K562 (cell line): Measurements from ENCODE around the gene NAT14. TPM values are rescaled to one million over a fixed set of nuclear protein-coding genes. Genes with fewer than 3 reads are reported as not detected.

Source experiments
- BMI1 ChIP-seq: fragments of 150-350 bp; IDR thresholded peaks from 2 replicates; pipeline ENCODE4 v1.6.1; 2014; ENCODE audit warnings: low read length
- BRF2 ChIP-seq: IDR thresholded peaks from 3 replicates; pipeline ENCODE4 v1.6.1; 2011; ENCODE audit warnings: borderline replicate concordance, mild to moderate bottlenecking; ENCODE audit not compliant: insufficient read length, insufficient read depth
- CBX3 ChIP-seq, 2 experiments: IDR thresholded peaks; 1 replicate in 1 of 2; 2 replicates in 1 of 2; pipeline ENCODE4 v1.6.1; 2012; ENCODE audit warnings: inconsistent platforms in 2 of 2, low read length in 2 of 2, borderline replicate concordance in 1 of 2, control low read depth in 1 of 2
- CUX1 ChIP-seq: fragments of 200-800 bp; sonication (Bioruptor generic); IDR thresholded peaks from 2 replicates; pipeline ENCODE4 v1.6.1; 2016; ENCODE audit warnings: missing genetic modification characterization, missing compliant biosample characterization
- DLX4 ChIP-seq: fragments of 250-450 bp; sonication (Bioruptor Pico); IDR thresholded peaks from 2 replicates; pipeline ENCODE4 v1.6.1; 2021; ENCODE audit warnings: mild to moderate bottlenecking
- EP300 ChIP-seq: IDR thresholded peaks from 2 replicates; pipeline ENCODE4 v1.6.1; 2012; ENCODE audit warnings: low read length, improper control_type of control experiment
- HBP1 ChIP-seq: fragments of 450-650 bp; formaldehyde crosslinking; IDR thresholded peaks from 2 replicates; pipeline ENCODE4 v1.4.0; 2022; ENCODE audit warnings: missing genetic modification characterization
- ILK ChIP-seq: fragments of 450-650 bp; IDR thresholded peaks from 2 replicates; pipeline ENCODE4 v1.6.1; 2016; ENCODE audit warnings: missing genetic modification characterization, low read depth, mild to moderate bottlenecking, missing compliant biosample characterization, moderate library complexity, borderline replicate concordance
- NCOA2 ChIP-seq, 2 experiments: fragments of 450-650 bp; IDR thresholded peaks; 2 replicates each; pipeline ENCODE4 v1.6.1; 2018; ENCODE audit warnings: mild to moderate bottlenecking in 2 of 2, moderate library complexity in 1 of 2; ENCODE audit not compliant: partially characterized antibody in 2 of 2
- PYGO2 ChIP-seq: fragments of 450-650 bp; IDR thresholded peaks from 2 replicates; pipeline ENCODE4 v1.6.1; 2016; ENCODE audit warnings: mild to moderate bottlenecking, missing genetic modification characterization, moderate library complexity, missing compliant biosample characterization
- RNF2 ChIP-seq: sonication (generic); IDR thresholded peaks from 2 replicates; pipeline ENCODE4 v1.6.1; 2016
- SRSF9 ChIP-seq: fragments of 200-400 bp; formaldehyde crosslinking; IDR thresholded peaks from 2 replicates; pipeline ENCODE4 v1.6.1; 2017; ENCODE audit warnings: low read depth, low read length, borderline replicate concordance
- TFE3 ChIP-seq: fragments of 450-650 bp; formaldehyde crosslinking; IDR thresholded peaks from 2 replicates; pipeline ENCODE4 v1.4.0; 2020; ENCODE audit warnings: mild to moderate bottlenecking, mixed read lengths
- YY1 ChIP-seq, 3 experiments: IDR thresholded peaks; 2 replicates each; pipeline ENCODE4 v1.6.1; 2011; ENCODE audit warnings: low read length in 2 of 3, mild to moderate bottlenecking in 2 of 3, moderate library complexity in 2 of 3, borderline replicate concordance in 1 of 3, control low read depth in 1 of 3, low read depth in 1 of 3; ENCODE audit not compliant: insufficient read depth in 3 of 3, insufficient replicate concordance in 2 of 3, control insufficient read depth in 1 of 3, insufficient read length in 1 of 3; ENCODE audit errors: extremely low read depth in 1 of 3
- ZFPM2 ChIP-seq: fragments of 250-450 bp; sonication (Bioruptor Pico); IDR thresholded peaks from 2 replicates; pipeline ENCODE4 v1.5.1; 2022; ENCODE audit warnings: mild to moderate bottlenecking
- ZNF57 ChIP-seq: fragments of 450-650 bp; formaldehyde crosslinking; IDR thresholded peaks from 2 replicates; pipeline ENCODE4 v1.4.0; 2020; ENCODE audit warnings: mild to moderate bottlenecking, moderate library complexity
- ZNF764 ChIP-seq: fragments of 250-450 bp; sonication (Bioruptor Pico); IDR thresholded peaks from 2 replicates; pipeline ENCODE4 v1.4.0; 2020; ENCODE audit warnings: low read depth, mild to moderate bottlenecking, moderate library complexity
- polyA plus RNA-seq, 8 experiments: library from polyadenylated mRNA; depleted of rRNA in 4 of 8; stranded (reverse) in 5 of 8; unstranded in 3 of 8; fragments of >200 nt; fragmentation: Nextera tagmentation in 2 of 8; fragmentation: Illumina TruSeq in 1 of 8; extraction: Ambion mirVana in 2 of 8; extraction: Trizol in 1 of 8; gene quantifications; 2 replicates each; pipeline versions ENCODE4 v1.2.1 to v1.2.3, GENCODE V29; 2011 to 2014; ENCODE audit warnings: inconsistent platforms in 1 of 8, missing spikeins in 1 of 8
- total RNA-seq, 7 experiments: library from RNA; depleted of rRNA in 6 of 7; stranded (reverse); fragments of >200 nt in 6 of 7; fragmentation: Illumina TruSeq in 2 of 7; extraction: Trizol in 2 of 7; gene quantifications; 2 replicates each; pipeline versions ENCODE4 v1.2.1 to v1.2.3, GENCODE V29; 2011 to 2021; ENCODE audit warnings: low replicate concordance in 1 of 7

The NAT14 gene
- total and polyA plus RNA-seq, 9 of the 15 experiments (the other 6 are each of a cell fraction or from before 2014, with no cell fraction given) = 2.4 to 77.0 (median 26.7) TPM

GRCh38 chr19:55461974-55462626, 22.9 kb upstream of the NAT14 start (continued):
- TF ChIP-seq TFE3 (CRISPR knock-in tag) = no peak
- TF ChIP-seq RNF2 = no peak
- no peak for TF ChIP-seq HBP1 (CRISPR knock-in tag)
- TF ChIP-seq ILK = no peak
- peak in 1 of 3 experiments; percentile 54 for TF ChIP-seq YY1 (IDR thresholded peaks at IDR 0.05; ENCODE audit: borderline replicate concordance in 1 of 3, control insufficient read depth in 1 of 3, extremely low read depth in 1 of 3, insufficient read depth in 3 of 3, insufficient read length in 1 of 3, insufficient replicate concordance in 2 of 3, low read depth in 1 of 3, low read length in 2 of 3)
- TF ChIP-seq NCOA2 (IDR thresholded peaks at IDR 0.05; ENCODE audit: partially characterized antibody in 2 of 2) = no peak
- no peak for TF ChIP-seq ZNF57 (CRISPR knock-in tag)
- no peak for TF ChIP-seq ZFPM2 (CRISPR knock-in tag)
- no peak for TF ChIP-seq CUX1 (CRISPR knock-in tag)
- TF ChIP-seq CBX3 (IDR thresholded peaks at IDR 0.05; ENCODE audit: borderline replicate concordance in 1 of 2, low read length in 2 of 2) = peak in 1 of 2 experiments; percentile 28; a peak in 1 of 3 replicates
- no peak for TF ChIP-seq PYGO2
- TF ChIP-seq EP300 = no peak
- no peak for TF ChIP-seq DLX4
- TF ChIP-seq SRSF9 = no peak
- TF ChIP-seq BRF2 = no peak
- TF ChIP-seq BMI1 = no peak
- TF ChIP-seq ZNF764 (CRISPR knock-in tag) = no peak
